ENCODE data around the gene DERL2.

DERL2 gene

DNA sequence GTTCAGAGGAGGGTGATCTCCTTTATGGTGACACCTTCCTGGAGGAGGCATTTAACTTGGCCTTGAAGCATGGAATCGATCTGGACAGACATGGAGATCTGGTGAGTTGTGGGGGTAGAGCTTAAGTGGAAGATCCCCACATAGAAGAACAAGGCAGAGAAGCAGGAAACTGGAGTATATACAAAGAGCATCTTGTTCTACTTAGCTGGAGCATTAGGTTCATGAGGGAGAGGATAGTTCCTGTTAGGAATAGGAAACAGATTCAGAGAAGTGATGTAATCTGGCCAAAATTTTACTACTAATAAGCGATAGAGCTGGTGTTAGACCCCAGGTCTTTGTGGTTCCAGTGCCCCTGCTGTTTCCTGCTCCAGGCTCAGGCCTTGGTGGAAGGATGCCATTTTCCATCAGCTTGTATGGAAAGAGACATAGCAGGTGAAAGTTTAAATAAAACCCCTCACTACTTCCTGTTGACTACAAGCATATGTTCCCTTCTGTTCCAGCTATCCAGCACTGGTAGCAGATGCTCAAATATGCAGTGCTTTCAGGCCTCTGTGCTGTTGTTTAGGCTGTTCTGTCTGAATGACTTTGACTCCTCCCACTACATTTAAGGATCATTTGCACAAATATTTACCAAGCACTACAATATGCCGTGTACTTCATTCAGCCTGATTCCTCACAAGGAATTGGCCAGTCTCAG lies 56.6 kb downstream of the DERL2 start:
- Histone ChIP-seq H3K9me3 (no peaks in the 10 kb centered on the region), H3K36me3 (peaks cover 95% of the 10 kb centered on the region), H3K4me3 (ENCODE audit: low read depth in 1 of 2, low read length in 1 of 2) (no peak overlapping the region), H3K4me1 (ENCODE audit: control insufficient read depth in 1 of 2, insufficient read depth in 1 of 2, low read depth in 1 of 2, low read length in 1 of 2) (no peaks in the 10 kb centered on the region), H3K27me3 (no peaks in the 10 kb centered on the region), H3K27ac (no peak overlapping the region)
- TF ChIP-seq, protein P1, sequence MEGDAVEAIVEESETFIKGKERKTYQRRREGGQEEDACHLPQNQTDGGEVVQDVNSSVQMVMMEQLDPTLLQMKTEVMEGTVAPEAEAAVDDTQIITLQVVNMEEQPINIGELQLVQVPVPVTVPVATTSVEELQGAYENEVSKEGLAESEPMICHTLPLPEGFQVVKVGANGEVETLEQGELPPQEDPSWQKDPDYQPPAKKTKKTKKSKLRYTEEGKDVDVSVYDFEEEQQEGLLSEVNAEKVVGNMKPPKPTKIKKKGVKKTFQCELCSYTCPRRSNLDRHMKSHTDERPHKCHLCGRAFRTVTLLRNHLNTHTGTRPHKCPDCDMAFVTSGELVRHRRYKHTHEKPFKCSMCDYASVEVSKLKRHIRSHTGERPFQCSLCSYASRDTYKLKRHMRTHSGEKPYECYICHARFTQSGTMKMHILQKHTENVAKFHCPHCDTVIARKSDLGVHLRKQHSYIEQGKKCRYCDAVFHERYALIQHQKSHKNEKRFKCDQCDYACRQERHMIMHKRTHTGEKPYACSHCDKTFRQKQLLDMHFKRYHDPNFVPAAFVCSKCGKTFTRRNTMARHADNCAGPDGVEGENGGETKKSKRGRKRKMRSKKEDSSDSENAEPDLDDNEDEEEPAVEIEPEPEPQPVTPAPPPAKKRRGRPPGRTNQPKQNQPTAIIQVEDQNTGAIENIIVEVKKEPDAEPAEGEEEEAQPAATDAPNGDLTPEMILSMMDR (IDR thresholded peaks at IDR 0.05): no peak

DNA sequence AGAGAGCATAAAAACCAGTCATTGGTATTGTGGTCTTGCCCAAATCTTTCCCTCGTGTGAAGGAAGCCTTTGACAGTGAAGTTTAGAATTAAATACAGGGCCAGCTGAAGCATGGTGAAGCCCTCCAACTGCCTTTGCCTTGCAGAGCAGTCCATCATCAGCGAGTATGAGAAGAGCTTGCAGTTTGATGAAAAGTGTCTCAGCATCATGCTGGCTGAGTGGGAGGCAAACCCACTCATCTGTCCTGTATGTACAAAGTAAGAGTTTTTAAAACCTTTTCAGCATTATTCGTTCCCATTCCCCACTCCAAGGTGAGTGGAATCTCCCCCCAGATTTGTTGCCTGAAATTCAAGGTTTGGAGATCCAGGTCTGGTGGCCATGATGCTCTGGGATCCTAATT lies 60.2 kb downstream of the DERL2 start:
- Histone ChIP-seq H3K9me3 (no peaks in the 10 kb centered on the region), H3K27me3 (no peaks in the 10 kb centered on the region), H3K27ac (no peak overlapping the region), H3K36me3 (peaks cover 80% of the 10 kb centered on the region), H3K4me1 (ENCODE audit: control insufficient read depth in 1 of 2, insufficient read depth in 1 of 2, low read depth in 1 of 2, low read length in 1 of 2) (peaks cover 2 to 4% of the 10 kb centered on the region in 2 experiments), H3K4me3 (ENCODE audit: low read depth in 1 of 2, low read length in 1 of 2) (no peak overlapping the region)
- TF ChIP-seq, protein P1 (IDR thresholded peaks at IDR 0.05): no peak

DNA sequence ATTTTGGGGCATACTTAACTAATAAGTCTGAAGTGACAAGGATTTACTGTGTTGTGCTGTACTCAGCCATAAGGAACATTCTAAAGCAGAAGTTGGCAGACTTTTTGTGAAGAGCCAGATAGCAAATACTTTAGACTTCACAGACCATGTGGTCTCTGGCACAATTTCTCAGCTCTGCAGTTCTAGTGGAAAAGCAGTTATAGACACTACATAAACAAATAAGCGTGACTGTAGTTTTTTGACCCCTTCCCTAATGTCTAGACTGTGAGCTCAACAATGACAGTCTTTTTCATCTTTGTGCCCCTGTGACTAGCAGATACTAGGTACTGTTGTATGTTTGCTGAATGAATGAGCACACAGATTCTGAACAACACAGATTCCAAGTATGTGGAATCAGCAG lies 61.1 kb downstream of the DERL2 start:
- Histone ChIP-seq H3K36me3 (peaks cover 71% of the 10 kb centered on the region), H3K27me3 (no peaks in the 10 kb centered on the region), H3K27ac (no peak overlapping the region), H3K9me3 (no peaks in the 10 kb centered on the region), H3K4me1 (ENCODE audit: control insufficient read depth in 1 of 2, insufficient read depth in 1 of 2, low read depth in 1 of 2, low read length in 1 of 2) (peaks cover 10 to 11% of the 10 kb centered on the region in 2 experiments), H3K4me3 (ENCODE audit: low read depth in 1 of 2, low read length in 1 of 2) (no peak overlapping the region)
- TF ChIP-seq, protein P1 (IDR thresholded peaks at IDR 0.05): no peak

DNA sequence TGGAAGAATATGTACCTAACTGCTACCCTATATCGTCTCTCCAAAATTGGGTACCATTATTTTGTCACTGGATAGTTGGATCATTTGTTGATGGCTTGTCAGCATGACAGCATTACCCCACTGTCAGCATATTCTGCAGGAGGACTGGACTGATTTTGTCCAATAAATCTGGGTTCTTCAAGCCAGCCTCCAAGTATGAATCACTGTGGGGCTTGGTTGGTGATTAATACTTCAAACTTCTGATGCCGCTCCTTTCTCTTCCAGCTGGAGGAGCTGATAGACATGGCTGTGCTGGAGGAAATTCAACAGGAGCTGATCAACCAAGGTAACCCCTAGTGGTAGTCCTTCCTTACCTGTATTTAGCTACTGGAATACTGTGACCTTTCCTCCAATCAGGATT lies 63.5 kb downstream of the DERL2 start:
- H3K27me3 ChIP-seq: no peaks in the 10 kb centered on the region
- no peaks in the 10 kb centered on the region for H3K9me3 ChIP-seq
- TF ChIP-seq, protein P1 (IDR thresholded peaks at IDR 0.05): no peak
- H3K4me1 ChIP-seq (ENCODE audit: control insufficient read depth in 1 of 2, insufficient read depth in 1 of 2, low read depth in 1 of 2, low read length in 1 of 2): peaks cover 19 to 23% of the 10 kb centered on the region in 2 experiments
- H3K27ac ChIP-seq: no peak overlapping the region
- peaks cover 49% of the 10 kb centered on the region for H3K36me3 ChIP-seq
- no peak overlapping the region for H3K4me3 ChIP-seq (ENCODE audit: low read depth in 1 of 2, low read length in 1 of 2)
